Measurements from ENCODE around the gene PARK7.

PARK7 gene

DNA sequence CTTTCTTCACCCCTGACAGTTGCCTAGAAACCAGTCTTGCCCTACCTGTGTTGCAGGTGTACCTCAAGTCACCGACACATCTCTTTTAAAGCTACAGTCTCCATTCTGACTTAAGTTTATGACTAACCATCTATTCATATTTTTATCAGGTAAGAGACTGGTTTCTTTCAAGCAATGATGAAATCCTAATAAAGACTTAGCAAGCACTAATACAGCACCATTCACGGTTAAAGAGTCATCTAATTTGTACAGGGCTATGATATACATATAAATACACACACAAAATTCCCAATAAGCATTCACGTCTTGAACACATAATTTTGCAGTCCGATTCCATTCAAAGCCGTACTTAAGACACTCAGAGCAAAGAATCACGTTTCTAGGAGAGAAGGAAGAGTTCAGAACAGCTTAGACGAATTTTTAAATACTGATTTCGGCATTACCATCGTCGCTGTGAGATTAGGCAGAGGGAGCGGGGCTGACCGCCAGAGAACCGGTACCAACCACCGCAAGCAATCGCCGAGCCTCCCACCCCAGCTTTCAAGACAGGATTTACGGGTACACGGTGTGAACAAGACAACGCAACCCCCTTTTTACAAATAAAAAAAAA, 63.7 kb downstream of the PARK7 start:
- no peak for DNase-seq

DNA sequence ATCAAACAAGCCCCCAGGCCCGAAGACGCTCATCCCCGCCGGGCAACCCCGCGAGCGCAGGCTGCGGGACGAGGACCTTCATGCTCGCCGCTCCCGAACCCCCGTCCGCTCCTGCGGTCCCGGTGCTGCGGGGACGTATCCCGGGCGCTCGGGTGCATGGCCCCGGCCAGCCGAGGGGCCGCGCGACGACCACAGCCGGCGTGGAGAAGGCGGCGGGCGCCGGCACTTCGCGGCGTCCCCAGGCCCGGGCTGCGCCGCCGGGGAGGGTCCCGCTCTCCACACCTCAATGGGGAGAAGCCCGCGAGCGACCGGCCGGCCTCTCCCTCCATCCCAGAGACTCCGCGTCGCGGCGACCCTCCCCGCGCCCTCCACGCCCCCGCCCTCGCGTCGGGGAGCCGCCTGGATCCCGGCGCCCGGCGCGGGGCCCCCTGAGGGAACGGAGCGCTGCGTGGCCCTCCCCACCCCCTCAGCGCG, 64.2 kb downstream of the PARK7 start:
- DNase-seq, result no peak

DNA sequence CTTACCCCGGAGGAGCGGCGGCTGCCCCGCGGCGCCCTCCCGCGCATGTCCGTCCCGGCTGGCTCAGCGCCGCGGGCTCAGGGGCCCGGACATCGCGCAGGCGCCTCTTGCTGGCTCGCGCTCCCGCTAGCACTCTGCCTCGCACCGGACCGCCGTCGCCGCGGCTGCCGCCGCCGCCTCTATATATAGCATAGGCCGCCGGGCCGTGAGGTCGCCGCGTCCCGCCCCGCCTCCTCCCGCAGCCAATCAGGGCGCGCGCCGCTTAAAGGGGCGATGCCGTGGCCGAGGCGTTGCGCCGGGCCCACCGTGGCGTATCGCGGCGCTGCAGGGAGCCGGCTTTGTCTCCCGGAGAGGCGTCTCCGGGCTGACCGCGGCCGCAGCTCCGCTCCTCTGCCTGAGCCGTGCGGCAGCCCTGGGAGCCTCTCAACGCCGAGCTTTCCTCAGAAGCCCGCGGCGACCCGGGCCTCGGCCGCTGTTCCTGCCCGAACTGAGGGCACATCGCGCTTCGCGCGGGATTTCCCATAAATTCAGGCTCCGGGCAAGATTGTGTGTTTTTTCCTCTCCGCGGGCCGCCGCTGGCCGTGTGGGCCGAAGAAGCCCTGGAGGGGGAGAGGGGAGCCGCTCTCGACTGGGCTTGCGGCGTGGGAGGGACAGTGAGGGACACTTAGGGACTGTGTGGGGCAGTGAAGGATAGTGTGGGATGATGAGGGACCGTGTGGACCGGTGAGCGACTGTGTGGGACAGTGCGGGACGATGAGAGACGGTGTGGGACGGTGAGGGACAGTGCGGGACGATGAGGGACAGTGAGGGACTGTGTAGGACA, 64.9 kb downstream of the PARK7 start, which contains the start of gene ERRFI1:
ERRFI1 (minus strand) TSS at position 157 of the 823 bp plus-strand sequence. CDS start 10,690 bp downstream, outside the sequence.
- peak; percentile 84 to 85 for DNase-seq

DNA sequence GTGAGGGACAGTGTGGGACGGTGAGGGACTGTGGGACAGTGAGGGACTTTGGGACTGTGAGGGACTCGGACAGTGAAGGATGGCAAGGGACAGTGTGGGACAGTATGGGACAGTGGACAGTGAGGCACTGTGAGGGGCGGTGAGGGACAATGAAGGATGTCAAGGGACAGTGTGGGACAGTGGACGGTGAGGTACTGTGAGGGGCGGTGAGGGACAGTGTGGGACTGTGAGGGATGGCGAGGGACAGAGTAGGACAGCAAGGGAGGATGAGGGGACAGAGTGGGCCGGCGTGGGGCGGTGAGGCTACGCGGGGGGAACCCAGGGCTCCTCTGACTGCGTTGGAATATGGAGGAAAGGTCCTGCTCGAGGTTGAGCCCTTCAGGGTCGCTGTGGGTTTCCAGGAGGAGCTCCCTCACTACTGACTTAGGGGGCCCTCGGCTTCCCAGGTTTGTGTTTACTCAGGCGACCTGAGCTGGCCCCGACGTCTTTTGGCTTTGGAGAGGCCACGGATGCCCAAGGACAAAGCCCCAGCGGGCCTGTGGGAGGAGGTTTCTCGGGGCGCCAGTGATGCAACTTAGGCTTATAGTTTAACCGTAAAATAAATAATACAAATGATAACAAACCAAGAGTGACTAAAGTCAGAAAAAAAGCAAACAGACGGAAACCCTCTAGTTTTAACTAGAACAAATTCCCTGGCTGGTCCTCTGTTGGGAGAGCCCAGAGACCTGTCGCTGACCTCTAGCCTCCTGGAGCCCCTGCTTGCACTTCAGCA, 65.7 kb downstream of the PARK7 start:
- DNase-seq, result no peak

DNA sequence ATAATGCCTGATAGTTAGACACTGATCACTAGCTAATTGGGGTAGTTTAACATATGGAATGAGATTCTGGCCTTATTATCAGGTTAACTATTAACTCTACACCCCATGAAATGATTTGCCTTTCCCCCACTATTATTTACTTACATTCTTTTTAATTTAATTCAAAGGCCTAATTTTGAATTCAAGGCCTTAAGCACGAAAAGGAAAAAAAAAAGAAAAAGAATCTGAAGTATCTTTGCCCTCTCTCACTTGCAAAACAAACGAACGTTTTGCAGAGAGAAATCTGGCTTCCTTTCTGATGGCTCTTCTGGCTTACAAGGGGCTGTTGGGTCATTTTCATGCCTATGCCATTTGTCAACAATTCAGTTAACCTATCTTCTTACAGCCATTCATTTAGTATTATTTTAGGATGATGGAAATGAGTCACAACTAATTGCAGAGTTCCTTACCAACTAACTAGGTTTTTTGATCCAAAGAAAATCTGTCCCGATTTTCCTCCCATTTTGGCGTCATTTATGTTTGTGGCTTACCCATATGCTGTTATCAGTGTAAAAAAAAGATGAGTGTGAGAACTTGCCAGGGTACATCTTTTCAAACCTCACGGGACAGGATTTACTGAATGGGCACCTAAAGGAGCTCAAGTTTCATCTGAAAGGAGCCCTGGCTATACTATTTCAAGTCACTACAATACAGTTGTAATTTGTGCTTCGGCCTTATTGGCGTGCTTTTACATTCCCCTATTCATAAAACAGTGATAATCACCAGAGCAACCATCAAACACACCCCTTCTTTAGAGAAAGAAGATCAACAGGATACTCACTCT, 66.4 kb downstream of the PARK7 start:
- no peak for DNase-seq

DNA sequence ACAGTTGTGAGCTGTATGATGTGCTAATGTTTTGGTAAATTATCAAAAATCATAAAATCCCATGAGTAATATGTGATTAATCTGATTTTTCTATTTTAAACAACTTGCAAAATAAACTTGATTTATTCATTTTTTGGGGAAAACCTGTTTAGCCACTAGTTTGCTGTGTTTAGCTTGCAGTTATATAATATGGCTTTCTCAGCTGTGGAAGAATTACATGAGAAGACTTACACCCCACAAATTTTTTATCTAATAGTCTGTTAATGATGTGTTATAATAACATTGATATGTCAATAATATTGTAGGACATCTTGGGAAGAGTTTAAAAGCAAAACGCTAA, 67.0 kb downstream of the PARK7 start:
- no peak for DNase-seq

DNA sequence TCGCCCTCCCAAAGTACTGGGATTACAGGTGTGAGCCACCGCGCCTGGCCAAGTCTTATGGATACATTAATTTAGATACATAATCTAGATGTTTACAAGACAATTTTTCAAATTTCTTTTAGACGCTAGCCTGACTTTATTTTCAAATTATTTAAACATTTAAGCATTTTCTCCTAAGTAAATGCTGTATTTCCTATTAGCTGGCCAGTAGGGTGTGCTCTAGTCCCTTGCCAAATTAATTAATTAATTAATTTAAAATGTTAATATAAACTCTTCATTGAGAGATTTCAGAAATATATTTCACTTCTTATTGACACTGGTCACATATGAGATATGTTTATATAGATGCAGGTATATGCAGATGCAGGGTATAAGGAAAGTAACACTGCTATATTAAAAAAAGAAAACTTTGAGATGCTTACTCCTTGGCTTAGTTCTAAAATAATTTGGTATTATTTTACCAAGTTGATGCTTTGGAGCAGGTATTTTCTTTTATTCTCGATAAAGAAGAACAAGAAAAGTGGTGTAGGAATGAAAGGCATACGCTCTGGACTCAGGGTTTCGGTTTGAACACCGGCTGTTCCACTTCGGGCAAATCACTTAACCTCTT, 69.8 kb downstream of the PARK7 start:
- DNase-seq, result peak; percentile 22 to 41

DNA sequence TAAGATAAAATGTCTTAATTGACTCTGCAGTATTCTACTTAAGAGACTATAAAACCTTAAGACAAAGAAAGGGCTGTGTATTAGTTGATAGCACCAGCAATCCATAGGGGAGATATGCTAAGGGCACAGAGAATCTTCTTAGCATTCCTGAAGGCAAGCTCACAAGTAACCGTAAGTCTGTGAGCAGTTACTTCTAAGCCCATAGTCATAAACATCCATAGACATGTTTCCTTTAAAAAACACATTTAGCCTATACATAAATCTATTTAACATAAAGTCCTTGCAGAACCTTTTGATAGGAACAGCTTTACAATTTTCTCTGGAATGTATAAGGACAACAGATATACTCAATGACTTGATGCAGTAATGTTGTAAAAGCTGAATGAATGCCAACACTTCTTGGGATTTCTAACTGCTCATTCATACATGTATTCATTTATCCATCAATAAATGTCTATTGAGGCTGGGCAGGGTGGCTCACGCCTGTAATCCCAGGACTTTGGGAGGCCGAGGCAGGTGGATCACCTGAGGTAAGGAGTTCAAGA, 70.9 kb downstream of the PARK7 start:
- DNase-seq, result no peak

DNA sequence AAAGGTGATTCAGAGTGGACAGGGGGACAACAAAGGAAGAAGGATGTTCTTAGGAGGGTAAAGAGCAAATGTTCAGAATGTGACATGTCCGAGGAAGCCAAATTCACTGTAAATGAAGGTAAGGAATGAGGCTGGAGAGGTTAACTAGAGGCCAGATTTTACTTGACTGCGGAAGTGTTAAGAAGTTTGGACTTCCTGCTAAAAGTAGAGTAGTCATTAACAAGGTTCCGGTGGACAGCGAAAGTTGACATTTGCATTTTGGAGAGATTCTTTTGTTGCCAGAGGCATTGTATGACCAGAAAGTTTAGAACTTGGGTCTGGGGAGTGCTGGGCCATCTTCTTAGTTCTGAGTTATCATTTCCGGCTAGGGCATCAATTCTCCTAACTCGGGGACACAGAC, 71.8 kb downstream of the PARK7 start:
- DNase-seq, result no peak
